ENCODE results near the gene ALX4.

DNA sequence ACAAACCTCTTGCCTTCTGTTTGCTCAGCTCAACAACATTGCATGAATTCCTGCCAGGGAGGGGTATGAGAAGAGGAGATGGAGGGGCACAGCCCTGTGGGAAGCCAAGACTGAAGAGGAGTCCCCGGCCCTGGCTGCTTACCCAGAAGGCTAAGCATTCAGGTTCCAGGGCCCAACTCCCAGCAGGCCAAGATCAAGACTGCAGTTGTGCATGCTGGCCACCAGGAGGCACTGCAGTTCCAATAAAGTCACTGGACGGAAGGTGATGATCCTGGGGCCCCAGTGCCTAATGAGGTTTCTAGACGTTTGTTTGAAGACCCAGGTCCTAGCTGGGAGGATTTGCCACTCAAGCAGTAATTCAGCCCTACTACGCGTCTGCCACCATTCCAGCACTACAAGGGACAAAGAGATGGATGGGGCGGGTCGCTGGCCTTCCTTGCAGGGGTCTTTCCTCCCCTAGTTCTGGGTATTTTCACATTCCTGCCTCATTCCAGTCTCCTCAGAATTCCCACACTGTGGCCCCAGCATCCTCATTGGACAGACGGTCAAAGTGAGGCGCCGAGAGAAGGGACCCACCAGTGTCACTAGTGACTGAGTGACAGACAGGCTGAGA lies 23.6 kb downstream of the ALX4 start:
- no peak for TF ChIP-seq POLR2A (IDR thresholded peaks at IDR 0.05)
- TF ChIP-seq, protein P1, sequence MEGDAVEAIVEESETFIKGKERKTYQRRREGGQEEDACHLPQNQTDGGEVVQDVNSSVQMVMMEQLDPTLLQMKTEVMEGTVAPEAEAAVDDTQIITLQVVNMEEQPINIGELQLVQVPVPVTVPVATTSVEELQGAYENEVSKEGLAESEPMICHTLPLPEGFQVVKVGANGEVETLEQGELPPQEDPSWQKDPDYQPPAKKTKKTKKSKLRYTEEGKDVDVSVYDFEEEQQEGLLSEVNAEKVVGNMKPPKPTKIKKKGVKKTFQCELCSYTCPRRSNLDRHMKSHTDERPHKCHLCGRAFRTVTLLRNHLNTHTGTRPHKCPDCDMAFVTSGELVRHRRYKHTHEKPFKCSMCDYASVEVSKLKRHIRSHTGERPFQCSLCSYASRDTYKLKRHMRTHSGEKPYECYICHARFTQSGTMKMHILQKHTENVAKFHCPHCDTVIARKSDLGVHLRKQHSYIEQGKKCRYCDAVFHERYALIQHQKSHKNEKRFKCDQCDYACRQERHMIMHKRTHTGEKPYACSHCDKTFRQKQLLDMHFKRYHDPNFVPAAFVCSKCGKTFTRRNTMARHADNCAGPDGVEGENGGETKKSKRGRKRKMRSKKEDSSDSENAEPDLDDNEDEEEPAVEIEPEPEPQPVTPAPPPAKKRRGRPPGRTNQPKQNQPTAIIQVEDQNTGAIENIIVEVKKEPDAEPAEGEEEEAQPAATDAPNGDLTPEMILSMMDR (IDR thresholded peaks at IDR 0.05): peak; percentile 86 to 98 (median 95)
